Right renal cortex interstitium (tissue), 3 donors: ENCODE results near the gene OR2J3. TPM values are rescaled to one million over a fixed set of nuclear protein-coding genes. Genes with fewer than 3 reads are reported as not detected.
"Not testable (repeated sequence)": the region's sequence is repeated elsewhere in the genome, so short reads cannot be mapped to it uniquely, and the experiment has no call there.

ENCODE experiments used
- DNase-seq, 3 donors: peaks; one replicate each; pipeline ENCODE4 v3.0.0-alpha.2; 2013; ENCODE audit warnings: low read depth in 3 of 3, low spot score in 2 of 3
- polyA plus RNA-seq, 3 donors: library from polyadenylated mRNA; unstranded; fragments of 120-200 nt; gene quantifications; one replicate each; pipeline ENCODE4 v1.2.1, GENCODE V29; 2013; ENCODE audit not compliant: insufficient read length in 3 of 3

The OR2J3 gene
- not detected for polyA plus RNA-seq

GRCh38 chr6:29107758-29108157, at the start of gene OR2J3:
OR2J3 (plus strand) TSS chr6:29108058; CDS start chr6:29111891, 3,833 bp downstream.
- no peak for DNase-seq

- no peak for DNase-seq
Measured at GRCh38 chr6:29071831-29072723, 35.8 kb upstream of the OR2J3 start.

- DNase-seq: no peak
Measured at GRCh38 chr6:29079203-29079602, 28.7 kb upstream of the OR2J3 start.

- no peak for DNase-seq
Measured at GRCh38 chr6:29081312-29081711, 26.5 kb upstream of the OR2J3 start.

GRCh38 chr6:29082457-29082856, 25.4 kb upstream of the OR2J3 start:
- no peak for DNase-seq

GRCh38 chr6:29087213-29087612, 20.6 kb upstream of the OR2J3 start, which contains the start of gene OR2B3:
OR2B3 (minus strand) TSS chr6:29087313; CDS start chr6:29087248, 65 bp downstream.
- DNase-seq: no peak

GRCh38 chr6:29092957-29093356, 14.9 kb upstream of the OR2J3 start:
- DNase-seq: no peak

- DNase-seq: no peak
Measured at GRCh38 chr6:29097803-29098202, 10.1 kb upstream of the OR2J3 start.

GRCh38 chr6:29099190-29099589, 8.7 kb upstream of the OR2J3 start, which contains the start of gene OR2J1:
OR2J1 (plus strand) TSS chr6:29099490; CDS start chr6:29100943, 1,453 bp downstream.
- DNase-seq: no peak

GRCh38 chr6:29112135-29112534, 4.3 kb downstream of the OR2J3 start:
- DNase-seq: no peak

GRCh38 chr6:29114964-29115363, 7.1 kb downstream of the OR2J3 start:
- not testable (repeated sequence) for DNase-seq

- DNase-seq: no peak
Measured at GRCh38 chr6:29129326-29130012, 21.6 kb downstream of the OR2J3 start.

- no peak for DNase-seq
Measured at GRCh38 chr6:29130644-29131043, 22.8 kb downstream of the OR2J3 start.

- no peak for DNase-seq
Measured at GRCh38 chr6:29131691-29132090, 23.8 kb downstream of the OR2J3 start.

- DNase-seq: no peak
Measured at GRCh38 chr6:29137724-29138123, 29.9 kb downstream of the OR2J3 start.

- DNase-seq: no peak
Measured at GRCh38 chr6:29141606-29142005, 33.7 kb downstream of the OR2J3 start.

- no peak for DNase-seq
Measured at GRCh38 chr6:29142309-29142708, 34.5 kb downstream of the OR2J3 start.

GRCh38 chr6:29146179-29146578, 38.3 kb downstream of the OR2J3 start:
- no peak for DNase-seq

- DNase-seq: no peak
Measured at GRCh38 chr6:29147074-29147473, 39.2 kb downstream of the OR2J3 start.

GRCh38 chr6:29149444-29149843, 41.6 kb downstream of the OR2J3 start:
- not testable (repeated sequence) for DNase-seq

- no peak for DNase-seq
Measured at GRCh38 chr6:29153083-29153482, 45.2 kb downstream of the OR2J3 start.

GRCh38 chr6:29155182-29155581, 47.3 kb downstream of the OR2J3 start:
- not testable (repeated sequence) for DNase-seq
